ENCODE results near the gene MAN2B2. TPM values are rescaled to one million over a fixed set of nuclear protein-coding genes. Genes with fewer than 3 reads are reported as not detected.

Gene MAN2B2
- total and polyA plus RNA-seq, 2 of the 8 experiments (the other 6 are each of a cell fraction or from before 2014, with no cell fraction given), result 3.3 to 4.0 TPM

- no peak overlapping the region for H2AK5ac ChIP-seq (ENCODE audit: low read depth, low read length)
- 0 out of 2 replicates have a peak, but pooled peaks cover 2% of the 10 kb centered on the region for H3K79me1 ChIP-seq (ENCODE audit: low read depth, low read length)
- H4K8ac ChIP-seq (ENCODE audit: extremely low read depth, insufficient read depth, low read length), result no peak overlapping the region
- no peaks in the 10 kb centered on the region for H3K23me2 ChIP-seq (ENCODE audit: low read depth, low read length)
- no peaks in the 10 kb centered on the region for H3K36me3 ChIP-seq (ENCODE audit: control insufficient read depth in 2 of 4, insufficient read depth in 4 of 4, low read length in 3 of 4)
- H2AFZ ChIP-seq (ENCODE audit: low read length), result no peak overlapping the region
- 0 out of 7 replicates have a peak, but pooled peaks cover 0 to under 1% (median 0%) of the 10 kb centered on the region in 4 experiments for H3K4me1 ChIP-seq (replicated peaks in 1 of 4; ENCODE audit: control insufficient read depth in 3 of 4, insufficient read depth in 4 of 4, low read length in 3 of 4)
- 87% methylated on average over 11 of the region's 11 CpGs; no CpG with 5 or more reads in 1 of the 2 experiments for WGBS, 2 experiments (ENCODE audit: extremely low coverage in 1 of 2, insufficient coverage in 1 of 2, insufficient read length in 1 of 2, insufficient replicate concordance in 2 of 2, low coverage in 1 of 2, low lambda C conversion rate in 2 of 2, missing lambda C conversion rate in 1 of 2)
- no peak overlapping the region for H2BK15ac ChIP-seq (ENCODE audit: low read length)
- no peak overlapping the region for H3K4me2 ChIP-seq (ENCODE audit: insufficient read depth in 1 of 2, low read depth in 2 of 2, low read length in 2 of 2)
- CTCF ChIA-PET (ENCODE audit: partially characterized antibody), result interaction anchor here (0.6 to 0.8 kb wide), 3 partner anchors 12 to 706 kb away, joined by 3 read pairs; no protein-coding TSS in a partner anchor
- H3K56ac ChIP-seq (replicated peaks; ENCODE audit: insufficient read length, low read depth, low read length), result no peak overlapping the region
- no peak overlapping the region for H3K14ac ChIP-seq (ENCODE audit: insufficient read length)
- no peak for FAIRE-seq
- H2BK5ac ChIP-seq (ENCODE audit: low read depth, low read length), result no peak overlapping the region
- H4K5ac ChIP-seq (ENCODE audit: insufficient read length, low read depth, low read length), result no peak overlapping the region
- H3K9me3 ChIP-seq (ENCODE audit: insufficient read depth in 2 of 2, low read depth in 1 of 2, low read length in 1 of 2), result peaks cover 0 to 6% of the 10 kb centered on the region in 2 experiments; a peak in 1 of 4 replicates
- no peaks in the 10 kb centered on the region for H3K79me2 ChIP-seq (ENCODE audit: control insufficient read depth in 1 of 2, insufficient read depth in 2 of 2, low read length in 2 of 2)
- H2BK120ac ChIP-seq (replicated peaks; ENCODE audit: low read depth, low read length), result no peak overlapping the region
- H4K20me1 ChIP-seq (replicated peaks in 1 of 2; ENCODE audit: control insufficient read depth in 1 of 2, insufficient read depth in 2 of 2, low read length in 2 of 2), result peaks cover 0 to 8% of the 10 kb centered on the region in 2 experiments
- DNase-seq (ENCODE audit: low read depth in 1 of 2, low spot score in 2 of 2), result no peak
- no peak overlapping the region for H2BK12ac ChIP-seq (ENCODE audit: low read depth, low read length)
- H3K4ac ChIP-seq (replicated peaks; ENCODE audit: insufficient read length, low read depth, low read length), result no peak overlapping the region
- no peaks in the 10 kb centered on the region; a peak in 1 of 7 replicates for H3K27me3 ChIP-seq (replicated peaks in 1 of 4; ENCODE audit: control insufficient read depth in 3 of 4, extremely low read depth in 1 of 4, insufficient read depth in 3 of 4, low read length in 3 of 4)
- H2BK20ac ChIP-seq (ENCODE audit: low read length), result no peak overlapping the region
- H3K18ac ChIP-seq (ENCODE audit: extremely low read depth, low read length), result no peak overlapping the region
- H3K27ac ChIP-seq (ENCODE audit: low read depth, low read length), result no peak overlapping the region
- H4K91ac ChIP-seq (replicated peaks; ENCODE audit: insufficient read length, low read length), result no peak overlapping the region
- no peak overlapping the region for H3K4me3 ChIP-seq (ENCODE audit: extremely low read depth in 1 of 4, insufficient read depth in 2 of 4, low read depth in 3 of 4, low read length in 4 of 4)
- H3K23ac ChIP-seq (ENCODE audit: insufficient read length), result no peak overlapping the region
- POLR2A ChIA-PET (ENCODE audit: partially characterized antibody), result no interaction called here
- H3K9ac ChIP-seq (replicated peaks in 1 of 4; ENCODE audit: extremely low read depth in 1 of 4, low read depth in 3 of 4, low read length in 3 of 4), result no peak overlapping the region
- no peak for TF ChIP-seq GABPA (IDR thresholded peaks at IDR 0.05; ENCODE audit: borderline replicate concordance, insufficient read depth, low read length)
- no peak for TF ChIP-seq ASH2L (IDR thresholded peaks at IDR 0.05; ENCODE audit: low read length)
- no peak for TF ChIP-seq KDM4A (IDR thresholded peaks at IDR 0.05; ENCODE audit: low read depth, low read length, severe bottlenecking)
Measured at GRCh38 chr4:6668391-6668790, 93.4 kb downstream of the MAN2B2 start.

All from H1 (cell line).